ENCODE data around the gene NUP62. TPM values are rescaled to one million over a fixed set of nuclear protein-coding genes. Genes with fewer than 3 reads are reported as not detected.
"Not testable (repeated sequence)": the region's sequence is repeated elsewhere in the genome, so short reads cannot be mapped to it uniquely, and the experiment has no call there.

The NUP62 gene
- total RNA-seq, 2 donors from 2014 or later, result 29.9 to 34.3 TPM

DNA sequence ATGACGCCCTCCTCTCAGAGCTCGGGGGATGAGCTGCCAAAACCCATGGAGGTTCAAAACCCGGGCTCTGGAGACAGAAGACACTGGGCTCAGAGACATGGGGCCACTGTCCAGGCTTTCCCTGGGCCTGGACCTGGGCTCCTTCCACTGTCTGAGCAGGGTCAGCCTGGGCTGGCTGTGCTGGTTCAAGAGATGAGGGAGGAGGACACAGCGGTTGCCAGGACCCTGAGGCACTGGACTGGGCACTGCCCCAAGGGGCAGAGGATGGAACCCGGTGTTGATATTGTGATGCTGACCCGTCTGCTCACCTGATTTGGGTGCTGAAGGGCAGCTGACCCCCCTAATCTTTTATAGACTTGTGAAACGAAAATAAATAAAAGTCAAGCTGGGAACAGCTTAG lies 45.7 kb upstream of the NUP62 start:
- TF ChIP-seq, protein P1, sequence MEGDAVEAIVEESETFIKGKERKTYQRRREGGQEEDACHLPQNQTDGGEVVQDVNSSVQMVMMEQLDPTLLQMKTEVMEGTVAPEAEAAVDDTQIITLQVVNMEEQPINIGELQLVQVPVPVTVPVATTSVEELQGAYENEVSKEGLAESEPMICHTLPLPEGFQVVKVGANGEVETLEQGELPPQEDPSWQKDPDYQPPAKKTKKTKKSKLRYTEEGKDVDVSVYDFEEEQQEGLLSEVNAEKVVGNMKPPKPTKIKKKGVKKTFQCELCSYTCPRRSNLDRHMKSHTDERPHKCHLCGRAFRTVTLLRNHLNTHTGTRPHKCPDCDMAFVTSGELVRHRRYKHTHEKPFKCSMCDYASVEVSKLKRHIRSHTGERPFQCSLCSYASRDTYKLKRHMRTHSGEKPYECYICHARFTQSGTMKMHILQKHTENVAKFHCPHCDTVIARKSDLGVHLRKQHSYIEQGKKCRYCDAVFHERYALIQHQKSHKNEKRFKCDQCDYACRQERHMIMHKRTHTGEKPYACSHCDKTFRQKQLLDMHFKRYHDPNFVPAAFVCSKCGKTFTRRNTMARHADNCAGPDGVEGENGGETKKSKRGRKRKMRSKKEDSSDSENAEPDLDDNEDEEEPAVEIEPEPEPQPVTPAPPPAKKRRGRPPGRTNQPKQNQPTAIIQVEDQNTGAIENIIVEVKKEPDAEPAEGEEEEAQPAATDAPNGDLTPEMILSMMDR (IDR thresholded peaks at IDR 0.05), result no peak
- ATAC-seq (ENCODE audit: insufficient number of reproducible peaks, low FRiP score, low read depth), result no peak
- peaks cover 25% of the 10 kb centered on the region for H3K36me3 ChIP-seq
- H3K4me1 ChIP-seq (ENCODE audit: control insufficient read depth in 1 of 2, low read depth in 2 of 2), result no peaks in the 10 kb centered on the region
- no peaks in the 10 kb centered on the region for H3K9me3 ChIP-seq
- no peak for DNase-seq (ENCODE audit: low spot score)
- H3K27me3 ChIP-seq (replicated peaks; ENCODE audit: insufficient read depth), result no peaks in the 10 kb centered on the region
- no peak overlapping the region for H3K4me3 ChIP-seq
- H3K27ac ChIP-seq, result no peak overlapping the region

DNA sequence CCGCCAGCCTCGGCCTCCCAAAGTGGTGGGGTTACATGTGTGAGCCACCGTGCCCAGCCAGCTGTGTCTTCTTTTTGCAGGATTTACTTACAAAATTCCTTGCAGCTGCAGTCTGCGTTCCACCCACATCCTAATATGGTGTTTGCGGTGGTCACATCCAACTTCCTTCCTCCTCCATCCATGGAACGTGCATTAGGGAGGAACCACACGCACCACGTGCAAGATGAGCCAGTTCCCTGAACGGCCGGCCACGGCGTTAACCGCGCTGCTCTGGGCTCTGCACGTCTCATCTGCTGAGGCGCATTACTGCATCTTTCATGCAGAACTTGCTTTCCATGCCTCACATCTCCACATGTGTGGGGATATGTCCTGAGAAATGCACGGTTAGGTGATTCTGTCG lies 44.7 kb upstream of the NUP62 start:
- ATAC-seq (ENCODE audit: insufficient number of reproducible peaks, low FRiP score, low read depth) (no peak), DNase-seq (ENCODE audit: low spot score) (no peak)
- H3K4me3 ChIP-seq, result no peak overlapping the region
- H3K4me1 ChIP-seq (ENCODE audit: control insufficient read depth in 1 of 2, low read depth in 2 of 2), result no peaks in the 10 kb centered on the region
- no peaks in the 10 kb centered on the region for H3K27me3 ChIP-seq (replicated peaks; ENCODE audit: insufficient read depth)
- TF ChIP-seq, protein P1 (IDR thresholded peaks at IDR 0.05), result no peak
- H3K36me3 ChIP-seq, result peaks cover 18% of the 10 kb centered on the region
- no peak overlapping the region for H3K27ac ChIP-seq
- H3K9me3 ChIP-seq, result no peaks in the 10 kb centered on the region

DNA sequence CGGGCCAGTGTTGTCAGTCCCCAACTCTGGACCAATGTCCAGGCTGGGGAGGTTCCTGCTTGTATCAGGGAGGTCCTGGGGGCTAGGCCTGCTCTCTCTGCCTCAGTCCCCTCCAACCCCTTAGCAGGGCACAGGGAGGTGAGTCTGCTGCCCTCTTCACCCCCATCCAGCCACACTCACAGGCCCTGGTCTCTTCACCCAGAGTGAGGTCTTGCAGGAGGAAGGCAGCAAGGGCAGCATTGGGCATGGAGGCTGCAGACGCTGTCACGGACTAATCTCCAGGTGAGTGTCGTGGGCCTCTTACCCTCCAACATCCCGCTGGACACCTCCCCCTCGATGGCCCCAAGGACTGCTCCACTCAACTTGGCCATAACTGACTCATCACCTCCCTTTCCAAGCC lies 43.5 kb upstream of the NUP62 start:
- no peak overlapping the region for H3K4me3 ChIP-seq
- no peaks in the 10 kb centered on the region for H3K9me3 ChIP-seq
- TF ChIP-seq, protein P1 (IDR thresholded peaks at IDR 0.05), result no peak
- DNase-seq (ENCODE audit: low spot score), result no peak
- H3K27ac ChIP-seq, result no peak overlapping the region
- ATAC-seq (ENCODE audit: insufficient number of reproducible peaks, low FRiP score, low read depth), result no peak
- no peaks in the 10 kb centered on the region for H3K4me1 ChIP-seq (ENCODE audit: control insufficient read depth in 1 of 2, low read depth in 2 of 2)
- no peaks in the 10 kb centered on the region for H3K27me3 ChIP-seq (replicated peaks; ENCODE audit: insufficient read depth)
- H3K36me3 ChIP-seq, result peaks cover 9% of the 10 kb centered on the region

DNA sequence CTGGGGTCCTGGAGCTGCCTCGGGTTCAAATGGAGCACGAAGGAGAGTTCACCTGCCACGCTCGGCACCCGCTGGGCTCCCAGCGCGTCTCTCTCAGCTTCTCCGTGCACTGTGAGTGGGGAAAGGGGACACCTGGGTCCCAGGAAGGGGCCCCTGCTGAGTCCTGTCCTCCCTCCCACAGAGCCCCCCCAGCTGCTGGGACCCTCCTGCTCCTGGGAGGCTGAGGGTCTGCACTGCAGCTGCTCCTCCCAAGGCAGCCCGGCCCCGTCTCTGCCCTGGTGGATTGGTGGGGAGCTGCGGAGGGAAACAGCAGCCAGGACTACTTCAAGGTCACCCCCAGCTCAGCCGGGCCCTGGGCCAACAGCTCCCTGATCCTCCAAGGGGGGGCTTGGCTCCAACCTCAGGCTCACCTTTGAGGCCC lies 42.7 kb upstream of the NUP62 start:
- Histone ChIP-seq H3K4me3 (no peak overlapping the region), H3K9me3 (no peaks in the 10 kb centered on the region), H3K36me3 (peaks cover 7% of the 10 kb centered on the region), H3K4me1 (ENCODE audit: control insufficient read depth in 1 of 2, low read depth in 2 of 2) (no peaks in the 10 kb centered on the region), H3K27ac (no peak overlapping the region), H3K27me3 (replicated peaks; ENCODE audit: insufficient read depth) (no peaks in the 10 kb centered on the region)
- ATAC-seq (ENCODE audit: insufficient number of reproducible peaks, low FRiP score, low read depth) (no peak), DNase-seq (ENCODE audit: low spot score) (no peak)
- TF ChIP-seq, protein P1 (IDR thresholded peaks at IDR 0.05), result no peak

DNA sequence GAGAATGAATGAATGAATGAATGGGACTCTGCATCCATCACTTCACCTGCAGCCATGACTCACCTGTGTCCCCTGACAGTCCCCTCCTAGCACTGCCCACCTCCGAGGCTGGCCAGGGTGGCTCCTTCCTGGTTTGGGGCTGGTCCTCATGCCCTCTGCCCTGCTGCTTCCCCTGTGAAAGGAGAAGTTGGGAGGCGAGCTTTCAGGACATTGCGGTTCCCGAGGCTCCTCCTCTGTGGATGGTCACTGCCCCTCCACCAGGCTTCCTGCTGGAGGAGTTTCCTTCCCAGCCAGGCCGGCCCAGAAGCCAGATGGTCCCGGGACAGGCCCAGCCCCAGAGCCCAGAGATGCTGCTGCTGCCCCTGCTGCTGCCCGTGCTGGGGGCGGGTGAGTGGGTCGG lies 40.1 kb upstream of the NUP62 start:
- not testable (repeated sequence) for H3K36me3 ChIP-seq; ATAC-seq (ENCODE audit: insufficient number of reproducible peaks, low FRiP score, low read depth); H3K27ac ChIP-seq; H3K9me3 ChIP-seq; H3K4me1 ChIP-seq (ENCODE audit: control insufficient read depth in 1 of 2, low read depth in 2 of 2); H3K4me3 ChIP-seq; DNase-seq (ENCODE audit: low spot score); H3K27me3 ChIP-seq (replicated peaks; ENCODE audit: insufficient read depth)

DNA sequence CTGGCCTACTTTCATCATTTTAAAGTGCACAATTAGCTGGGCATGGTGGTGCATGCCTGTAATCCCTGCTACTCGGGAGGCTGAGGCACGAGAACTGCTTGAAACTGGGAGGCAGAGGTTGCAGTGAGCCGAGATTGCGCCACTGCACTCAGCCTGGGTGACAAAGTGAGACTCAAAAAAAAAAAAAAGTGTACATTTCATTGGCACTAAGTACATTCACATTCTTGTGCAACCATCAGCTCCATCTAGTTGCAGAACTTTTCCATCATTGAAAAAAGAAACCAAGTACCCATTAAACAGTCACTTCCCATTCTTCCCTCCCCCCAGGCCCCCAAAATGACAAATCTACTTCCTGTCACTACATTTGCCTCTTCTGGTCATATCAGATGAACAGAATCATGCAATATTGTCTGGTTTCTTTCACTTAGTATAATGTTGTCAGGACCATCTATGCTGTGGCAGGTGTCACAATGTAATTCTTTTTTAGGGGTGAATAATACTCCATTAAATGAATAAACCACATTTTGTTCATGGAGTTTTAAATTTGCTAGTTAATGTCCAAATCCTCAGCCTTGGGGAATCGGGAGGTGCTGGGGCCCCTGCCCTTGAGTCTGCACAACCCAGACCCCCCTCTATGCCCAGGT lies 39.1 kb upstream of the NUP62 start:
- ATAC-seq (ENCODE audit: insufficient number of reproducible peaks, low FRiP score, low read depth), result no peak
- H3K27ac ChIP-seq, result no peak overlapping the region
- H3K4me1 ChIP-seq (ENCODE audit: control insufficient read depth in 1 of 2, low read depth in 2 of 2), result no peaks in the 10 kb centered on the region
- TF ChIP-seq, protein P1 (IDR thresholded peaks at IDR 0.05), result no peak
- H3K9me3 ChIP-seq, result no peaks in the 10 kb centered on the region
- H3K4me3 ChIP-seq, result no peak overlapping the region
- no peaks in the 10 kb centered on the region for H3K27me3 ChIP-seq (replicated peaks; ENCODE audit: insufficient read depth)
- no peaks in the 10 kb centered on the region for H3K36me3 ChIP-seq
- DNase-seq (ENCODE audit: low spot score), result no peak

DNA sequence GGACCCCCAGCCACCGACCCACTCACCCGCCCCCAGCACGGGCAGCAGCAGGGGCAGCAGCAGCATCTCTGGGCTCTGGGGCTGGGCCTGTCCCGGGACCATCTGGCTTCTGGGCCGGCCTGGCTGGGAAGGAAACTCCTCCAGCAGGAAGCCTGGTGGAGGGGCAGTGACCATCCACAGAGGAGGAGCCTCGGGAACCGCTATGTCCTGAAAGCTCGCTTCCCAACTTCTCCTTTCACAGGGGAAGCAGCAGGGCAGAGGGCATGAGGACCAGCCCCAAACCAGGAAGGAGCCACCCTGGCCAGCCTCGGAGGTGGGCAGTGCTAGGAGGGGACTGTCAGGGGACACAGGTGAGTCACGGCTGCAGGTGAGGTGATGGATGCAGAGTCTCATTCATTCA lies 31.7 kb upstream of the NUP62 start, which contains the start of gene SIGLEC11:
SIGLEC11 (minus strand) TSS at position 193 of the 400 bp plus-strand sequence; CDS start at position 102, 91 bp downstream.
- not testable (repeated sequence) for H3K36me3 ChIP-seq; H3K27ac ChIP-seq; H3K4me3 ChIP-seq; DNase-seq (ENCODE audit: low spot score); ATAC-seq (ENCODE audit: insufficient number of reproducible peaks, low FRiP score, low read depth); H3K27me3 ChIP-seq (replicated peaks; ENCODE audit: insufficient read depth); H3K4me1 ChIP-seq (ENCODE audit: control insufficient read depth in 1 of 2, low read depth in 2 of 2); H3K9me3 ChIP-seq

DNA sequence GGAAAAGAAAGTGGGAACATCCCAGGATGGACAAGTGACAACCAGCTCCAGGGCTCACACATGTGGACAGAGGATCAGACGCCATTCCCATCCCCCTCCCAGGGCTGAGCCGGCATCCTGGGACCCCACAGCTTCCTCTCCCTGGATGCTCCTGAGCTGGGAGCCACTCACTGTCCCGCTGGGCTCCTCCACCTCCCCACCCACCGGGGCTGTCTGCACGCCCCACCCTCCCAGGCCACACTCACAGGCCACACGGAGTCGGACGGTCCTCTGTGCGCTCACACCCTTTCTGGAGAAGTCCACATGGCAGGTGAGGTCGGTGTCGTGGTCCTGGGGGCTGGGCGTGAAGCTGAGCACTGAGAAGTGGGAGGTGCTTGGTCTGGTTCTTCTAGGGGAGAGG lies 30.6 kb upstream of the NUP62 start:
- H3K27me3 ChIP-seq (replicated peaks; ENCODE audit: insufficient read depth); ATAC-seq (ENCODE audit: insufficient number of reproducible peaks, low FRiP score, low read depth); H3K4me3 ChIP-seq; H3K27ac ChIP-seq; DNase-seq (ENCODE audit: low spot score); H3K4me1 ChIP-seq (ENCODE audit: control insufficient read depth in 1 of 2, low read depth in 2 of 2); H3K9me3 ChIP-seq; H3K36me3 ChIP-seq: not testable (repeated sequence)
